ENCODE results near the gene CNPPD1.

- TF ChIP-seq CTCF (IDR thresholded peaks at IDR 0.05), result no peak
- no peak for TF ChIP-seq ZFX (IDR thresholded peaks at IDR 0.05; ENCODE audit: borderline replicate concordance)
These were observed 1.9 kb downstream of the CNPPD1 start for GRCh38 chr2:219174801-219175200.
